C4-2B (cell line): ENCODE results near the gene PKLR.

ENCODE experiments used
- H3K27ac ChIP-seq: fragments of 450-650 bp; 2 replicates; pipeline ENCODE4 v1.5.1; 2017
- CTCF ChIP-seq: fragments of 450-650 bp; conservative IDR thresholded peaks from 2 replicates; pipeline ENCODE4 v1.5.1; 2017; ENCODE audit warnings: mild to moderate bottlenecking
- ZFX ChIP-seq: fragments of 450-650 bp; IDR thresholded peaks from 2 replicates; pipeline ENCODE4 v1.6.1; 2017

PKLR gene

GRCh38 chr1:155321639-155322503 is 20.6 kb upstream of the PKLR start:
- H3K27ac ChIP-seq, result peak overlapping the region; percentile 92
- TF ChIP-seq ZFX (no peak), CTCF (no peak)

GRCh38 chr1:155320661-155321617 is 19.7 kb upstream of the PKLR start, which contains the start of gene RUSC1:
RUSC1 (plus strand) TSS chr1:155320894; CDS start chr1:155321774, 880 bp downstream.
- H3K27ac ChIP-seq, result no peak within 1 kb of the TSS; the same call in 1 of the 2 replicates
- no peak for TF ChIP-seq ZFX
- TF ChIP-seq CTCF, result no peak

GRCh38 chr1:155320252-155320651 is 19.0 kb upstream of the PKLR start:
- TF ChIP-seq CTCF (no peak), ZFX (no peak)
- H3K27ac ChIP-seq, result no peak overlapping the region

GRCh38 chr1:155319536-155319935 is 18.3 kb upstream of the PKLR start:
- H3K27ac ChIP-seq, result no peak overlapping the region
- TF ChIP-seq CTCF, result no peak
- TF ChIP-seq ZFX, result no peak

- H3K27ac ChIP-seq, result no peak overlapping the region
- TF ChIP-seq ZFX (no peak), CTCF (no peak)
Observed at GRCh38 chr1:155318082-155318481, 16.8 kb upstream of the PKLR start.

- no peak overlapping the region for H3K27ac ChIP-seq
- TF ChIP-seq ZFX, result no peak
- TF ChIP-seq CTCF, result no peak
Observed at GRCh38 chr1:155316922-155317321, 15.7 kb upstream of the PKLR start.
